Mesothelial cell of epicardium (in vitro differentiated cells): ENCODE measurements around the gene SLC49A4. TPM values are rescaled to one million over a fixed set of nuclear protein-coding genes. Genes with fewer than 3 reads are reported as not detected.

Source experiments
- DNase-seq, 2 experiments: peaks; one replicate each; pipeline ENCODE4 v3.0.0; 2021; ENCODE audit warnings: low spot score in 2 of 2; ENCODE audit not compliant: unreplicated experiment in 2 of 2
- H3K27ac Mint-ChIP-seq: 2 replicates; pipeline ENCODE4 v1.8.0; 2021; ENCODE audit warnings: mixed read lengths
- H3K27me3 Mint-ChIP-seq: 2 replicates; pipeline ENCODE4 v1.8.0; 2021; ENCODE audit warnings: low read depth, mixed read lengths
- H3K36me3 Mint-ChIP-seq: 2 replicates; pipeline ENCODE4 v1.8.0; 2021; ENCODE audit warnings: mixed read lengths
- H3K4me1 Mint-ChIP-seq: 2 replicates; pipeline ENCODE4 v1.8.0; 2021; ENCODE audit warnings: mixed read lengths
- H3K4me3 Mint-ChIP-seq: 2 replicates; pipeline ENCODE4 v1.8.0; 2021; ENCODE audit warnings: mild to moderate bottlenecking, moderate library complexity, mixed read lengths
- H3K9me3 Mint-ChIP-seq: 2 replicates; pipeline ENCODE4 v1.8.0; 2021; ENCODE audit warnings: mixed read lengths
- total RNA-seq: library from RNA; stranded (reverse); gene quantifications from 3 replicates; pipeline ENCODE4 v1.2.1, GENCODE V29; 2021
- TF ChIP-seq, protein P1 (sequence below): fragments of 200-600 bp; sonication (generic); IDR thresholded peaks from one replicate; pipeline ENCODE4 v1.5.0; 2021; ENCODE audit warnings: antibody characterized with exemption; ENCODE audit not compliant: unreplicated experiment

Gene SLC49A4
- total RNA-seq, 1 donor from 2014 or later: 18.1 TPM

DNA sequence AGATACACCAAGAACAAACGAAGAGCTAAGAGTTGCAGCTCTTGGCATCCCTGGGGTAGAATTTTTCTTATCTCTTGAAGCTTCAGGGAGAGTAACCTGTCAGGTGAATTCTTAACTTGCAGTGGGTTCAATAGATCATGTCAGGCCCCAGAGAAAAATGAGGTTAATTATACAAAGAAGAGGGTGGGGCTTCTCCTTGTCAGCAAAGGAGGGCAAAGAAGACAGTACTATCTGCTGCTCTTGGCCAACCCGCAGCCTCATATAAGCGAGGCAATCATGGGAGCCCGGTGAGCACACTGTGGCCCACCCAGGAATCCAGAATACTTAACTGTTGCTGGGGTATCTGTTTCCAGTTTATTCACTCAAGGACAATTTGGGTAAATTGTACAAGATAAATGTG lies 122.5 kb downstream of the SLC49A4 start:
- Mint-ChIP-seq H3K4me1 (no peaks in the 10 kb centered on the region), H3K4me3 (no peak overlapping the region), H3K9me3 (no peaks in the 10 kb centered on the region), H3K36me3 (no peaks in the 10 kb centered on the region), H3K27ac (no peak overlapping the region), H3K27me3 (peaks cover 38% of the 10 kb centered on the region)
- TF ChIP-seq, protein P1, sequence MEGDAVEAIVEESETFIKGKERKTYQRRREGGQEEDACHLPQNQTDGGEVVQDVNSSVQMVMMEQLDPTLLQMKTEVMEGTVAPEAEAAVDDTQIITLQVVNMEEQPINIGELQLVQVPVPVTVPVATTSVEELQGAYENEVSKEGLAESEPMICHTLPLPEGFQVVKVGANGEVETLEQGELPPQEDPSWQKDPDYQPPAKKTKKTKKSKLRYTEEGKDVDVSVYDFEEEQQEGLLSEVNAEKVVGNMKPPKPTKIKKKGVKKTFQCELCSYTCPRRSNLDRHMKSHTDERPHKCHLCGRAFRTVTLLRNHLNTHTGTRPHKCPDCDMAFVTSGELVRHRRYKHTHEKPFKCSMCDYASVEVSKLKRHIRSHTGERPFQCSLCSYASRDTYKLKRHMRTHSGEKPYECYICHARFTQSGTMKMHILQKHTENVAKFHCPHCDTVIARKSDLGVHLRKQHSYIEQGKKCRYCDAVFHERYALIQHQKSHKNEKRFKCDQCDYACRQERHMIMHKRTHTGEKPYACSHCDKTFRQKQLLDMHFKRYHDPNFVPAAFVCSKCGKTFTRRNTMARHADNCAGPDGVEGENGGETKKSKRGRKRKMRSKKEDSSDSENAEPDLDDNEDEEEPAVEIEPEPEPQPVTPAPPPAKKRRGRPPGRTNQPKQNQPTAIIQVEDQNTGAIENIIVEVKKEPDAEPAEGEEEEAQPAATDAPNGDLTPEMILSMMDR: no peak
- no peak for DNase-seq

DNA sequence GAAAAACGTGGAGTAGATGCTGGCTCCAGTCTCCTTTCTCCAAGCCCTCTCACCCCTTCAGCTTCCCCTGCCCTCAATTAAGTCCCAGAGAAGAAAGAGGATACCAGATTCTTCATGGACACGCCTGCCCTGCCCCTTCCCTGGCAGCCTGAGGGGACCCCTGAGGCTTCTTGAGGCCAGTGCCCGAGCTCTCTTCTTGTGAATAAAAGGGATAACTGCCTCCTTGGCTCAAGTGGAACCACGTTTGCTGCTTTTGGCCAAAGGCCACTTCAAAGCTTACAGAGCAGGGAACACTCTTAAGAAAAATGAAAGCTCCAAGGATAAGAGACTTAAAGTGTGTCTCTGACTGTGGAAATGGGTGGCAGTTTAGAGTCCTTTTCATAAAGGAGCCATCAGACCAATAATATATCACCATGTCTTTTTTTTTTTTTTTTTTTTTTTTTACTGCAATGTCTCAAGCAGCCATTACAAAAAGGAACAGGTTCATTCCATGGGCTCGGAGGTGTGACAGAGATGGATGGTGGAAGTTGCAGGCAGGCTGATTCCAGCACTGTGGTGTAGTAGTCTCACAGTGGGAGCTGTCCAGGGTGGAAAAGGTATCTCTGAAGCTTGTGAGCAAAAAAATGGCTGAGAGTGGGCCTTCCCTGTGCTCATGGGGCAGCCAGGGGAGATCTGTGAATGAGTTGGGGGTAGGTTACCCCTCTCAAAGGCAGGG lies 123.9 kb downstream of the SLC49A4 start:
- Mint-ChIP-seq H3K27me3 (peaks cover 38% of the 10 kb centered on the region), H3K36me3 (no peaks in the 10 kb centered on the region), H3K4me3 (no peak overlapping the region), H3K9me3 (no peaks in the 10 kb centered on the region), H3K4me1 (no peaks in the 10 kb centered on the region), H3K27ac (no peak overlapping the region)
- no peak for DNase-seq
- TF ChIP-seq, protein P1: no peak

DNA sequence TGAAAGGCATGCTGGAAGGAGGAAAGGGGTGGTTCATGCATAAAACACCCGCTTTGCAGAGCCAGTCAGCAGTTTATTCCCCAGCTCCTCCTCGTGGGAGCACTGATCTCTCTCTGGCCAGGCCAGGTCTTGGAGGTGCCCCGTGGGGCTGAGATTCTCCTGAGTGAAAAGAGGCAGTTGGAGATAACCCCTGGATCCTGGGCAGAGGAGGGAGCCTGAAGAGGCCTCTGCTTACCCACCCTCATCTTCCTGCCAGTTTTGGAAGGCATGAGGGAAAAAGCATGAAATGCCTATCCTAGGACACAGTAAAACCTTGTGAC lies 124.4 kb downstream of the SLC49A4 start:
- no peak overlapping the region for H3K4me3 Mint-ChIP-seq
- H3K4me1 Mint-ChIP-seq: no peaks in the 10 kb centered on the region
- TF ChIP-seq, protein P1: no peak
- H3K27ac Mint-ChIP-seq: no peak overlapping the region
- no peak for DNase-seq
- no peaks in the 10 kb centered on the region for H3K9me3 Mint-ChIP-seq
- H3K27me3 Mint-ChIP-seq: peaks cover 38% of the 10 kb centered on the region
- H3K36me3 Mint-ChIP-seq: no peaks in the 10 kb centered on the region

DNA sequence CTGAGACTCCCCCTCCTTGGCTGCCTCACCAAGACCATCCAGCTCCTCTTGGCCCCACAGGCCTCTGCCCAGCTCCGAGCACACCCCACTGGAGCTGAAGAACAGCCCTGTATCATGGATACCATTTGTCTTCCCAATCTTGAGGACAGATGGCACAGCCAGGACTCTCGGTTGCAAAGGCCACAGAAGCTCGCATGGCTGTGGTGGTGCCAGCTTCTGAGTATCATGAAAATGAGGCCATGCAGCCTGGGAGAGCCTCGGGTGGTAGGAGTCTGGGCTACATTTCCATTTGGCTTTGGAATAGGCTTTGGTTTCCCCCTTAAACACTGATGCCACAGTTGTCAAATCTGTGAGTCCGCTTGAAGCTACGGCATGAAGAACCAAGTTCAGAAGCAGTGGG lies 126.1 kb downstream of the SLC49A4 start:
- Mint-ChIP-seq H3K27me3 (peaks cover 30% of the 10 kb centered on the region), H3K27ac (no peak overlapping the region), H3K4me1 (no peaks in the 10 kb centered on the region), H3K36me3 (no peaks in the 10 kb centered on the region), H3K4me3 (no peak overlapping the region), H3K9me3 (no peaks in the 10 kb centered on the region)
- TF ChIP-seq, protein P1: no peak
- no peak for DNase-seq

DNA sequence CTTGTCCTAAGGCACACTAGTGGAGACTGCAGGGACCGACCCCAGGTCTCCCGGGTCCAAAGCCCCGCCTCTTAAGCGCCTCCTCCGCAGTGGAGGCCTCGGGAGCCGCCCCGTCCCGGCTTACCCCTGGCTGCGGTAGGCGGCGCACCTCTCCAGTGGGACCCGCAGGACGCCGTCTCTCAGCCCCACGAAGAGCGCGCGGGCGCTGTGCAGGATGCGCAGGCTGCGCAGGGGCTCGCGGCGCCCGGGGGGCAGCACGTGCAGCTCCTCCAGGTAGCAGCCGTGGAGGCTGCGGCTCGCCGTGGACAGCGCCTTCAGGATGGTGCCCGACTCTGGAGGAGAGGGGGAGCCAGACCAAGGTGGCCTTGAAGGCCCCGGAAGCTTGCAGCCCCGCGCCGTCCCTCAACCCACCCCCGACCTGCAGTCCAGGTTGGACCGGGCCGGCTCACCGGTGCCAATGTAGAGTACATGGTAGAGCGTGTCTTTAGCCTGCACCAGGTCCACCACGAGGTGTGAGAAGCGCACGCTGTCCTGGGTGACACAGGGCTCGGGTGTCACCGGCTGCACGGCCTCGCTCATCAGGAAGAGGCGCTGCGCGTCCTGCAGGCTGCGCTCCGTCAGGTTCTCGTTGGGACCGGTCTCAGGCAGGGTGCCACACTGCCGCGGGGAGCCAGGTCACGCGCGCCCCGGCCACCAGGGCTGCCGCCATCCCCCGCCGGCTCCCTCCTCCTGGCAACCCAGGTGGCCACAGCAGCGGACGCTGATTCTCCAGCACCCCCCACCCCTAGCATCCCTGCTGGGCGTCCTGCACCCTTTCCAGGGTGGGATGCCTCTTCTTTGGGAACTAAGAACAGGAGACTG lies 127.2 kb downstream of the SLC49A4 start:
- no peaks in the 10 kb centered on the region for H3K9me3 Mint-ChIP-seq
- no peak for DNase-seq
- no peaks in the 10 kb centered on the region for H3K36me3 Mint-ChIP-seq
- no peak overlapping the region for H3K27ac Mint-ChIP-seq
- no peaks in the 10 kb centered on the region for H3K4me1 Mint-ChIP-seq
- H3K4me3 Mint-ChIP-seq: no peak overlapping the region
- TF ChIP-seq, protein P1: no peak
- peaks cover 20% of the 10 kb centered on the region for H3K27me3 Mint-ChIP-seq
